ENCODE measurements around the gene OR9G4.

Gene OR9G4

DNA sequence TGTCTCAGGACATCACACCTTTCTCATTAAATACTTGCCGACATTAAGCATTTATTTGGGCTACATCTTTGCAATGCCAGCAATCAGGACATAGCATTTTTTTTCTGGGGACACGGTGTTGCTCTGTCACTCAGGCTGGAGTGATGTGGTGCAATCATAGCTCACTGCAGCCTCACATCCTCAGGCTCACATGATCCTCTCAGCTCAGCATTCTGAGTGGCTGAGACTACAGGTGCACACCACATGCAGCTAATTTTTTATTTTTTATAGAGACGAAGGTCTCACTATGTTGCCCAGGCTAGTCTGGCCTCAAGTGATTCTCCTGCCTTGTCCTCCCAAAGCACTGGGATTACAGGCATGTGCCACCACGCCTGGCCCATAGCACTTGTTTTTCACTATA, 28.0 kb downstream of the OR9G4 start:
- TF ChIP-seq EGR1 (IDR thresholded peaks at IDR 0.05), result no peak
- TF ChIP-seq, protein P1, sequence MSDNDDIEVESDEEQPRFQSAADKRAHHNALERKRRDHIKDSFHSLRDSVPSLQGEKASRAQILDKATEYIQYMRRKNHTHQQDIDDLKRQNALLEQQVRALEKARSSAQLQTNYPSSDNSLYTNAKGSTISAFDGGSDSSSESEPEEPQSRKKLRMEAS (IDR thresholded peaks at IDR 0.05), result no peak

DNA sequence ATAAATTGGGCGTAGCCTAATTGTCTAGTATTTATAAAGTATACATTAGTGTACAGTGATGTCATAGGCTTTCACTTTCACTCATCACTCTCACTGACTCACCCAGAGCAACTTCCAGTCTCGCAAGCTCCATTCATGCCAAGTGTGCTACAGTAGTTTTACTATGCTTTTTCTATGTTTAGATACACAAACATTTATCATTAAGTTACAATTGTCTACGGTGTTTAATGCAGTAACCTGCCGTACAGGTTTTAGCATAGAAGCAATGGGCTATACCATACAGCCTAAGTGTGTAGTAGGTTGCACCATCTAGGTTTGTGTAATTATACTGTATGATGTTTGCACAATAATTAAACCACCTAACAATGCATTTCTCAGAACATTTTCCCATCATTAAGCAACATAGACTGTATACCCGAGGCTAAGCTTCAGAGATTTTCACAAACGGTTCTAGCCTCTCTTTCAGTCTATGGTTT, 32.1 kb downstream of the OR9G4 start:
- no peak for TF ChIP-seq TAF1 (IDR thresholded peaks at IDR 0.05; ENCODE audit: low read depth)
- TF ChIP-seq EP300 (IDR thresholded peaks at IDR 0.05; ENCODE audit: borderline replicate concordance), result no peak
- TF ChIP-seq CREB1 (IDR thresholded peaks at IDR 0.05; ENCODE audit: low read depth), result no peak
- TF ChIP-seq, protein P1 (IDR thresholded peaks at IDR 0.05), result no peak
- TF ChIP-seq NFIC (IDR thresholded peaks at IDR 0.05), result no peak
- TF ChIP-seq CEBPB (IDR thresholded peaks at IDR 0.05), result no peak
- TF ChIP-seq EGR1 (IDR thresholded peaks at IDR 0.05), result no peak
- TF ChIP-seq FOXM1 (IDR thresholded peaks at IDR 0.05; ENCODE audit: borderline replicate concordance, low read depth), result no peak
- TF ChIP-seq, protein P2, sequence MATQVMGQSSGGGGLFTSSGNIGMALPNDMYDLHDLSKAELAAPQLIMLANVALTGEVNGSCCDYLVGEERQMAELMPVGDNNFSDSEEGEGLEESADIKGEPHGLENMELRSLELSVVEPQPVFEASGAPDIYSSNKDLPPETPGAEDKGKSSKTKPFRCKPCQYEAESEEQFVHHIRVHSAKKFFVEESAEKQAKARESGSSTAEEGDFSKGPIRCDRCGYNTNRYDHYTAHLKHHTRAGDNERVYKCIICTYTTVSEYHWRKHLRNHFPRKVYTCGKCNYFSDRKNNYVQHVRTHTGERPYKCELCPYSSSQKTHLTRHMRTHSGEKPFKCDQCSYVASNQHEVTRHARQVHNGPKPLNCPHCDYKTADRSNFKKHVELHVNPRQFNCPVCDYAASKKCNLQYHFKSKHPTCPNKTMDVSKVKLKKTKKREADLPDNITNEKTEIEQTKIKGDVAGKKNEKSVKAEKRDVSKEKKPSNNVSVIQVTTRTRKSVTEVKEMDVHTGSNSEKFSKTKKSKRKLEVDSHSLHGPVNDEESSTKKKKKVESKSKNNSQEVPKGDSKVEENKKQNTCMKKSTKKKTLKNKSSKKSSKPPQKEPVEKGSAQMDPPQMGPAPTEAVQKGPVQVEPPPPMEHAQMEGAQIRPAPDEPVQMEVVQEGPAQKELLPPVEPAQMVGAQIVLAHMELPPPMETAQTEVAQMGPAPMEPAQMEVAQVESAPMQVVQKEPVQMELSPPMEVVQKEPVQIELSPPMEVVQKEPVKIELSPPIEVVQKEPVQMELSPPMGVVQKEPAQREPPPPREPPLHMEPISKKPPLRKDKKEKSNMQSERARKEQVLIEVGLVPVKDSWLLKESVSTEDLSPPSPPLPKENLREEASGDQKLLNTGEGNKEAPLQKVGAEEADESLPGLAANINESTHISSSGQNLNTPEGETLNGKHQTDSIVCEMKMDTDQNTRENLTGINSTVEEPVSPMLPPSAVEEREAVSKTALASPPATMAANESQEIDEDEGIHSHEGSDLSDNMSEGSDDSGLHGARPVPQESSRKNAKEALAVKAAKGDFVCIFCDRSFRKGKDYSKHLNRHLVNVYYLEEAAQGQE (IDR thresholded peaks at IDR 0.05; ENCODE audit: low read depth), result no peak
- no peak for TF ChIP-seq RAD21 (IDR thresholded peaks at IDR 0.05; ENCODE audit: low read depth)

DNA sequence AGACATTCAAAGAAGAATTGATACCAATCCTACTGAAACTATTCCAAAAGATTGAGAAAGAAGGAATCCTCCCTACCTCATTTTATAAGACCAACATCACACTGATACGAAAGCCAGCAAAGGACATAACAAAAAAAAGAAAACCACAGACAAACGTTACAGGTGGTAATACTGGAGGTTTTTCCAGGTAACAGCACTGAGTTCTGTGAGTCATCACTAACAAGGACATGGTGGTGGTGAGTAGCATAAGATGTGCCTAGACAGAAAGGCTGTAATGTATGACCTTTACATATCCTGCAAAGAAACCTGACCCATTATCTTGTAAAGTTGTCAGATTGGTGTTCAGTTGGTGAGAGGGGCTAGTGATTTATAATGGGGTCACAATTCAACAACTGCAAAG, 34.3 kb downstream of the OR9G4 start:
- TF ChIP-seq ZBTB7A (IDR thresholded peaks at IDR 0.05; ENCODE audit: low read depth), result no peak
- no peak for TF ChIP-seq YY1 (IDR thresholded peaks at IDR 0.05; ENCODE audit: low read depth)
- TF ChIP-seq CREB1 (IDR thresholded peaks at IDR 0.05; ENCODE audit: low read depth), result no peak
- no peak for TF ChIP-seq RAD21 (IDR thresholded peaks at IDR 0.05; ENCODE audit: low read depth)
- TF ChIP-seq EGR1 (IDR thresholded peaks at IDR 0.05), result no peak
- TF ChIP-seq TEAD4 (IDR thresholded peaks at IDR 0.05), result no peak
- TF ChIP-seq, protein P3, sequence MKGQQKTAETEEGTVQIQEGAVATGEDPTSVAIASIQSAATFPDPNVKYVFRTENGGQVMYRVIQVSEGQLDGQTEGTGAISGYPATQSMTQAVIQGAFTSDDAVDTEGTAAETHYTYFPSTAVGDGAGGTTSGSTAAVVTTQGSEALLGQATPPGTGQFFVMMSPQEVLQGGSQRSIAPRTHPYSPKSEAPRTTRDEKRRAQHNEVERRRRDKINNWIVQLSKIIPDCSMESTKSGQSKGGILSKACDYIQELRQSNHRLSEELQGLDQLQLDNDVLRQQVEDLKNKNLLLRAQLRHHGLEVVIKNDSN (IDR thresholded peaks at IDR 0.05), result no peak
- TF ChIP-seq, protein P2 (IDR thresholded peaks at IDR 0.05; ENCODE audit: low read depth), result no peak
- TF ChIP-seq EP300 (IDR thresholded peaks at IDR 0.05; ENCODE audit: borderline replicate concordance), result no peak
- no peak for TF ChIP-seq TAF1 (IDR thresholded peaks at IDR 0.05; ENCODE audit: low read depth)
- no peak for TF ChIP-seq TCF12 (IDR thresholded peaks at IDR 0.05; ENCODE audit: low read depth)
- no peak for TF ChIP-seq FOXM1 (IDR thresholded peaks at IDR 0.05; ENCODE audit: borderline replicate concordance, low read depth)
- no peak for TF ChIP-seq NFIC (IDR thresholded peaks at IDR 0.05)
- TF ChIP-seq, protein P1 (IDR thresholded peaks at IDR 0.05), result no peak
- no peak for TF ChIP-seq CEBPB (IDR thresholded peaks at IDR 0.05)

DNA sequence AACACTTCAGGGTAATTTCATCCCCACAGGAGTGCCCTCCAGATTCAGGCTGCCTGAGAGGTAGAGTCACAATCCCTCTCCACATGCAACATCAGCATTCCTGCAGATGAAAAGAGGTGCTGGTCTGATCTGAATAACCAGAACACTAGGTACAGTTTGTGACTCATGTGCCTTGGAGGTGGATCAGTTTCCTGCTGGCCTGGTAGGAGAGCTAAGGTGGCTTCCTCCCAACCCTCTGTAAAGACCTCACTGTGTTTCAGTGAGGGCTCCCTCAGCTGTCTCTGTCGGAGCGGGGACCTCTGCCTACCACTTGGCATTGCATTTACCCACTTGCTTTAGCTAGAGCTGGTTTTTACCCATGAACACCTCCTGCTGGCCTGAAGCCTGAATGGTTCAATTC, 42.0 kb downstream of the OR9G4 start:
- TF ChIP-seq ZBTB7A (IDR thresholded peaks at IDR 0.05; ENCODE audit: low read depth), result no peak
- no peak for TF ChIP-seq FOXM1 (IDR thresholded peaks at IDR 0.05; ENCODE audit: borderline replicate concordance, low read depth)

DNA sequence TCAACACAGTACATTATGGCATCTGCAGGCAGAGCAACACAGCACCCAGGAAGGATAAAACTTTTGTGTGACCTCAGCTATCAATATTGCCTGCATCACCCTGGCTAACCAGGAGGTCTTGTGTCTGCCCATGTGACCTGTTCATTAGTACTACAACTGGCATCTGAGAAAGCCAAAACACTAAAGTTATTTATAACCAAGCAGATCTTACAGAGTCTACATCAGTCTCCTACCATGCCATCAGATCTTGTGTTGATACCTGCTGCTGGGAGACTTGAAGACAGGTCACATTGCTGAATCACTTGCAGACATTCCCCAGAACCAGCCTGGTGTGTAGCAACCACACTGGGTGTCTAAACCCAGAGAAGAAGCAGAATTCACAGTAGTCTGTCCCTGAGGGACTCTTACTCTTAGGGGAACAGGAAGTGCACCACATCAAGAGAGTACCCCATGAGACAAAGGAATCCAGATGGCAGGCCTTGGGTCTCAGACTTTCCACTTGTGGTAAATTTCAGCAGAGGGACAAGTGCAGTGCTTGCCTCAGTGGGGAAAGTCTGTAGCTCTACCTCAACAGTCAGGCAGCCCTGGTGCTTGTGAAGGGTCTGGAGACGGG, 42.6 kb downstream of the OR9G4 start:
- TF ChIP-seq EGR1 (IDR thresholded peaks at IDR 0.05) (no peak), NFIC (IDR thresholded peaks at IDR 0.05) (no peak), RAD21 (IDR thresholded peaks at IDR 0.05; ENCODE audit: low read depth) (no peak), EP300 (IDR thresholded peaks at IDR 0.05; ENCODE audit: borderline replicate concordance) (no peak), ZBTB7A (IDR thresholded peaks at IDR 0.05; ENCODE audit: low read depth) (no peak), TCF12 (IDR thresholded peaks at IDR 0.05; ENCODE audit: low read depth) (no peak), TAF1 (IDR thresholded peaks at IDR 0.05; ENCODE audit: low read depth) (no peak), CREB1 (IDR thresholded peaks at IDR 0.05; ENCODE audit: low read depth) (no peak), CEBPB (IDR thresholded peaks at IDR 0.05) (no peak), YY1 (IDR thresholded peaks at IDR 0.05; ENCODE audit: low read depth) (no peak), TEAD4 (IDR thresholded peaks at IDR 0.05) (no peak), FOXM1 (IDR thresholded peaks at IDR 0.05; ENCODE audit: borderline replicate concordance, low read depth) (no peak)
- TF ChIP-seq, protein P3 (IDR thresholded peaks at IDR 0.05), result no peak
- TF ChIP-seq, protein P1 (IDR thresholded peaks at IDR 0.05), result no peak
- TF ChIP-seq, protein P2 (IDR thresholded peaks at IDR 0.05; ENCODE audit: low read depth), result no peak

All from Ishikawa (cell line).